Vagina (tissue), 2 donors: ENCODE data around the gene PIP4K2A. TPM values are rescaled to one million over a fixed set of nuclear protein-coding genes. Genes with fewer than 3 reads are reported as not detected.

Source experiments
- DNase-seq, 2 donors: peaks; one replicate each; pipeline ENCODE4 v3.0.0-alpha.2; 2017; ENCODE audit errors: extremely low spot score in 2 of 2
- H3K27ac ChIP-seq: fragments of 200-600 bp; sonication (generic); one replicate; pipeline ENCODE4 v1.5.1; 2019
- H3K27me3 ChIP-seq: fragments of 200-600 bp; sonication (generic); one replicate; pipeline ENCODE4 v1.5.1; 2019
- H3K36me3 ChIP-seq, 2 donors: fragments of 200-600 bp; sonication (generic); one replicate each; pipeline ENCODE4 v1.5.1; 2017 to 2019
- H3K4me1 ChIP-seq: fragments of 200-600 bp; sonication (generic); one replicate; pipeline ENCODE4 v1.5.1; 2019
- H3K4me3 ChIP-seq, 2 donors: fragments of 200-600 bp; sonication (generic); 1 replicate in 1 of 2; 2 replicates in 1 of 2; pipeline ENCODE4 v1.5.1; 2016 to 2019
- H3K9me3 ChIP-seq: fragments of 200-600 bp; sonication (generic); one replicate; pipeline ENCODE4 v1.5.1; 2019
- CTCF ChIP-seq, 3 experiments: fragments of 450-650 bp in 2 of 3; fragments of 200-600 bp in 1 of 3; sonication (generic) in 1 of 3; IDR thresholded peaks; one replicate each; pipeline ENCODE4 v1.5.1; 2017 to 2019; ENCODE audit warnings: antibody characterized with exemption in 3 of 3, mild to moderate bottlenecking in 2 of 3, moderate library complexity in 2 of 3
- POLR2A ChIP-seq, 2 donors: fragments of 450-650 bp; IDR thresholded peaks; one replicate each; pipeline ENCODE4 v1.6.1; 2017; ENCODE audit warnings: antibody characterized with exemption in 2 of 2, mild to moderate bottlenecking in 2 of 2, moderate library complexity in 2 of 2
- POLR2AphosphoS5 ChIP-seq, 2 donors: sonication (generic); formaldehyde crosslinking; IDR thresholded peaks; one replicate each; pipeline ENCODE4 v1.9.0; 2017; ENCODE audit warnings: antibody characterized with exemption in 2 of 2, mild to moderate bottlenecking in 2 of 2, low read depth in 1 of 2; ENCODE audit not compliant: insufficient read depth in 1 of 2
- intact Hi-C: fragments of 100-400 bp; cut with DNase I; formaldehyde crosslinking; loops from one replicate; pipeline ENCODE4 v1.15.1; 2023
- total RNA-seq: library from RNA; depleted of rRNA; stranded (reverse); fragments of >200 nt; gene quantifications from one replicate; pipeline ENCODE4 v1.2.3, GENCODE V29; 2016

Gene PIP4K2A
- total RNA-seq, 1 donor from 2014 or later = 20.6 TPM

GRCh38 chr10:22495396-22495795, 219.0 kb downstream of the PIP4K2A start:
- no peaks in the 10 kb centered on the region for H3K27me3 ChIP-seq

GRCh38 chr10:22494007-22494406, 220.4 kb downstream of the PIP4K2A start:
- no peak for DNase-seq
- Histone ChIP-seq H3K4me1 (no peaks in the 10 kb centered on the region), H3K27ac (no peak overlapping the region), H3K27me3 (no peaks in the 10 kb centered on the region), H3K4me3 (no peak overlapping the region), H3K9me3 (no peaks in the 10 kb centered on the region), H3K36me3 (no peaks in the 10 kb centered on the region)
- intact Hi-C loops = no loop called here
- no peak for TF ChIP-seq POLR2A (IDR thresholded peaks at IDR 0.05)
- no peak for TF ChIP-seq CTCF (IDR thresholded peaks at IDR 0.05)
- no peak for TF ChIP-seq POLR2AphosphoS5 (IDR thresholded peaks at IDR 0.05; ENCODE audit: insufficient read depth in 1 of 2, low read depth in 1 of 2)

More at GRCh38 chr10:22495396-22495795, 219.0 kb downstream of the PIP4K2A start:
- intact Hi-C loops = no loop called here
- Histone ChIP-seq H3K36me3 (no peaks in the 10 kb centered on the region), H3K27ac (no peak overlapping the region), H3K4me1 (no peaks in the 10 kb centered on the region), H3K9me3 (no peaks in the 10 kb centered on the region), H3K4me3 (no peak overlapping the region)
- DNase-seq = no peak
- TF ChIP-seq POLR2A (IDR thresholded peaks at IDR 0.05) = no peak
- no peak for TF ChIP-seq POLR2AphosphoS5 (IDR thresholded peaks at IDR 0.05; ENCODE audit: insufficient read depth in 1 of 2, low read depth in 1 of 2)
- TF ChIP-seq CTCF (IDR thresholded peaks at IDR 0.05) = no peak

GRCh38 chr10:22491931-22492615, 222.3 kb downstream of the PIP4K2A start:
- no peak overlapping the region for H3K27ac ChIP-seq
- DNase-seq = no peak
- no peaks in the 10 kb centered on the region for H3K27me3 ChIP-seq
- intact Hi-C loops = no loop called here
- TF ChIP-seq CTCF (IDR thresholded peaks at IDR 0.05) (no peak), POLR2A (IDR thresholded peaks at IDR 0.05) (no peak), POLR2AphosphoS5 (IDR thresholded peaks at IDR 0.05; ENCODE audit: insufficient read depth in 1 of 2, low read depth in 1 of 2) (no peak)
- H3K9me3 ChIP-seq = no peaks in the 10 kb centered on the region
- no peaks in the 10 kb centered on the region for H3K36me3 ChIP-seq
- H3K4me1 ChIP-seq = no peaks in the 10 kb centered on the region
- no peak overlapping the region for H3K4me3 ChIP-seq

DNA sequence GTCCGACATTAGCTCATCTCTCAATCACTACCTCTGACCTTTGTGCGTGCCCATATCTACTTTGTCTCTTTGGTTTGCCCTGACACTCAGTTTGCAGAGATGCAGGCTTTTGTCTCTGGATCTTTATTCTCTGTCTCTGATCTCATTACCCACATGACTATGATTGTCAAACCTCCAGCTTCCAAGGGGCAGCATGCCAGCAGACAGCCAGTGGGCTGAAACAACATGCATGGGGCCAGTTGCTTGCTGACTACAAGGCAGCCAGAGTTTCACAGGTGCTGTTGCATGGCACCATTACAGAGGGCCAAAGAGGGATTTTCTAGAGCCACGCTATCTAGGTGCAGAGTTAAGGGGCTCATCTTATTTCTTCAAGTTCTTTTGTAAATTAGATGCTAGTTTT, 222.9 kb downstream of the PIP4K2A start:
- no peak overlapping the region for H3K4me3 ChIP-seq
- no peaks in the 10 kb centered on the region for H3K4me1 ChIP-seq
- DNase-seq = no peak
- intact Hi-C loops = no loop called here
- H3K27me3 ChIP-seq = no peaks in the 10 kb centered on the region
- H3K9me3 ChIP-seq = no peaks in the 10 kb centered on the region
- TF ChIP-seq POLR2AphosphoS5 (IDR thresholded peaks at IDR 0.05; ENCODE audit: insufficient read depth in 1 of 2, low read depth in 1 of 2) = no peak
- TF ChIP-seq CTCF (IDR thresholded peaks at IDR 0.05) = no peak
- no peak for TF ChIP-seq POLR2A (IDR thresholded peaks at IDR 0.05)
- no peaks in the 10 kb centered on the region for H3K36me3 ChIP-seq
- H3K27ac ChIP-seq = no peak overlapping the region

- intact Hi-C loops = no loop called here
- no peak overlapping the region for H3K4me3 ChIP-seq
- no peaks in the 10 kb centered on the region for H3K36me3 ChIP-seq
- no peak for TF ChIP-seq POLR2AphosphoS5 (IDR thresholded peaks at IDR 0.05; ENCODE audit: insufficient read depth in 1 of 2, low read depth in 1 of 2)
- TF ChIP-seq CTCF (IDR thresholded peaks at IDR 0.05) = no peak
- no peaks in the 10 kb centered on the region for H3K27me3 ChIP-seq
- no peak for DNase-seq
- no peaks in the 10 kb centered on the region for H3K9me3 ChIP-seq
- H3K27ac ChIP-seq = no peak overlapping the region
- H3K4me1 ChIP-seq = no peaks in the 10 kb centered on the region
Observed at GRCh38 chr10:22489975-22490374, 224.4 kb downstream of the PIP4K2A start.
